ENCODE results near the gene SSBP4. TPM values are rescaled to one million over a fixed set of nuclear protein-coding genes. Genes with fewer than 3 reads are reported as not detected.

Gene SSBP4
- total and polyA plus RNA-seq, 9 of the 15 experiments (the other 6 are each of a cell fraction or from before 2014, with no cell fraction given), result 1.1 to 189 (median 39.0) TPM

GRCh38 chr19:18478545-18479311 lies 59.5 kb downstream of the SSBP4 start (continued):
- TF ChIP-seq HMG20B (CRISPR knock-in tag; IDR thresholded peaks at IDR 0.05) (no peak), ZNF695 (CRISPR knock-in tag; IDR thresholded peaks at IDR 0.05) (no peak), NCOA4 (IDR thresholded peaks at IDR 0.05; ENCODE audit: partially characterized antibody) (no peak), ZNF175 (CRISPR knock-in tag; IDR thresholded peaks at IDR 0.05; ENCODE audit: low read depth) (peak; percentile 93), DACH1 (IDR thresholded peaks at IDR 0.05; ENCODE audit: partially characterized antibody) (no peak), TOE1 (IDR thresholded peaks at IDR 0.05; ENCODE audit: borderline replicate concordance) (no peak), TOE1 (CRISPR knock-in tag; IDR thresholded peaks at IDR 0.05; ENCODE audit: borderline replicate concordance, low read depth) (no peak), BCOR (IDR thresholded peaks at IDR 0.05) (no peak), ZNF174 (CRISPR knock-in tag; IDR thresholded peaks at IDR 0.05) (no peak), NFATC3 (IDR thresholded peaks at IDR 0.05) (no peak), MCM7 (IDR thresholded peaks at IDR 0.05) (no peak), ARHGAP35 (IDR thresholded peaks at IDR 0.05; ENCODE audit: partially characterized antibody) (no peak), ESRRA (IDR thresholded peaks at IDR 0.05; ENCODE audit: borderline replicate concordance, low read depth) (no peak), BRF1 (IDR thresholded peaks at IDR 0.05; ENCODE audit: borderline replicate concordance, extremely low read depth, insufficient read length) (no peak), TBL1XR1 (IDR thresholded peaks at IDR 0.05; ENCODE audit: low read length in 2 of 2) (no peak), MNT (conservative IDR thresholded peaks at IDR 0.05) (no peak), TBP (optimal IDR thresholded peaks at IDR 0.05; ENCODE audit: low read depth, low read length) (no peak), RFX7 (CRISPR knock-in tag; IDR thresholded peaks at IDR 0.05) (no peak), CLOCK (CRISPR knock-in tag; IDR thresholded peaks at IDR 0.05; ENCODE audit: borderline replicate concordance) (0 out of 2 replicates have a peak, but pooled peaks have one; percentile 35), E2F4 (CRISPR knock-in tag; IDR thresholded peaks at IDR 0.05; ENCODE audit: low read depth) (no peak), ZNF197 (CRISPR knock-in tag; IDR thresholded peaks at IDR 0.05; ENCODE audit: low read depth) (0 out of 2 replicates have a peak, but pooled peaks have one; percentile 31), RBM34 (IDR thresholded peaks at IDR 0.05; ENCODE audit: borderline replicate concordance, insufficient read depth, low read length) (no peak), NR1H2 (CRISPR knock-in tag; IDR thresholded peaks at IDR 0.05) (no peak)

All from K562 (cell line).